Medulla oblongata (tissue), 1 donor: Measurements from ENCODE around the gene RANBP9.

ENCODE experiments used
- DNase-seq: peaks from one replicate; pipeline ENCODE4 v3.0.0-alpha.2; 2015; ENCODE audit errors: extremely low spot score

The RANBP9 gene

DNA sequence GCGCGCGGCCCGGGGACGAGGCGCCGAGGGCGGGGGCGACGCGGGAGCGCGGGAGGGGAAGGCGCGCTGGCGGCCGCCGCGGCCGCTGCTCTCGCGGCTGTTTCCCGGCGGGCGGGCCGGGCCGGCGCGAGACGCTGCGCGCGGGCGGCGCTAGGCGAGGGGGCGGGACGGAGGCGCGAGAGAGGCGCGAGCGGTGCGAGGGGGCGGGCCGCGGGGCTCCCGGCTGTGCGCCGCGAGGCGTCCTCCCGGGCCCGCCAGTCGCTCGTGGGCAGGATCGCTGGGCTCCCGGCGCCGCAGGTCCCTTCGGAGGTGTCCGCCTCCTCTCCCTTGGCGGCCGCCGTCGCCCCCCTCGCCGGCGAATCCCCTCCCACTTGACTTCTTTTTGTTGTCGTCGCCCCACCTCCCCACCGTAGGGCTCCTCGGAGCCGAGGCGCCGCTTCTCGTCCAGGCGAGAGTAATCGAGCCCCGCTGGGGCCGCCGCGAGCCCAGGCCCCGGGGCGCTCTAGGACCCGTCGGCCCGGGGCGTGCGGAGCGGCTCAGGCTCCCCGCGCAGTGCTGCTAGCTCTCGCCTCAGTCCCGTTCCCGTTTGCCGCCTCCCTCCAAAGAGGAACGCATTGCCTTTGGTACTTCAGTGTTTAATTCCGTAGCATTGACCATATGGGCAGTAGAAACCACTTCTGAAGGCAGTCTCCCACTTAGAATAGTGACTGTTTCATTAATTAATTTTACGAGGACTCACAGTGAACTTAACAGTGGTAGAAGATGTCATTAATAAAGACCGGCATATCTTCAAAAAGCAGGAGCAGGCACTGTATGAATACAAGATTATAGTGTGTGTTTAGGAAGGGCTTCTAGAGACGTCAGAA is at the start of gene RANBP9:
Gene RANBP9 (minus strand): TSS at position 103 of the 866 bp plus-strand sequence. CDS start 330 bp downstream, outside the sequence.
- peak; percentile 84 for DNase-seq

- peak; percentile 6 for DNase-seq
These were observed 49.0 kb upstream of the RANBP9 start for GRCh38 chr6:13760307-13761304.

DNA sequence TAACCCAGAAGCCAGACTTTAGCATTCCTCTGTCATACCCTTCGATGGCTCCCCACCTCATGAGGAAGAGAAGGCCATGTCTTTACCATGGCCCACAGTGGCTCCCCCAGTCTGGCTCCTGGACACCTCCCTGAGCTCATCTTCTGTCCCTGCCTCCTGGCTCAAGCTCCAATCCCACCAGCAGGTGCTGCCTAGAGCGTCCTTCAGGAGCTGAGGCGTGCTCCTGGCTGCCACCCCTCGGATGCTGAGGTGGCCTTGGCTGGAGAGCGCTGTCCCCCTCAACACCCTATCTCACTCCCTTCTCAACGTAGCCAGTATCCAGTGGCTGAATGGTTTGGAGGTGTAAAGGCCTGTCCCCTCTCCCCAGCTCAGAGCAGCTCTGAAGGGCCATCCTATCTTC is 47.4 kb upstream of the RANBP9 start:
- DNase-seq, result no peak

GRCh38 chr6:13754644-13755043 is 43.0 kb upstream of the RANBP9 start:
- DNase-seq, result no peak

DNA sequence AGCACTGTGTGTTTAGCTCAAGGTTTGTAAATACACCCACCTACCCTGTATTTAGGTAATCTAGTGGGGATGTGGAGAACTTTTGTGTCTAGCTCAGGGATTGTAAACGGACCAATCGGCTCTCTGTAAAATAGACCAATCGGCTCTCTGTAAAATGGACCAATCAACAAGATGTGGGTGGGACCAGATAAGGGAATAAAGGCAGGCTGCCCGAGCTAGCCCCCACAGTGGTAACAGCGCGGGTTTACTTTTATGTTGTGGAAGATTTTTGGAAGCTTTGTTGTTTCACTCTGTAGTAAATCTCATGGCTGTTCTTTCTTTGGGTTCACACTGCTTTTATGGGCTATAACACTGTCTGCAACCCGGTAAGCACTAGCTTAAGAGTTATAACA is 32.1 kb upstream of the RANBP9 start:
- no peak for DNase-seq

DNA sequence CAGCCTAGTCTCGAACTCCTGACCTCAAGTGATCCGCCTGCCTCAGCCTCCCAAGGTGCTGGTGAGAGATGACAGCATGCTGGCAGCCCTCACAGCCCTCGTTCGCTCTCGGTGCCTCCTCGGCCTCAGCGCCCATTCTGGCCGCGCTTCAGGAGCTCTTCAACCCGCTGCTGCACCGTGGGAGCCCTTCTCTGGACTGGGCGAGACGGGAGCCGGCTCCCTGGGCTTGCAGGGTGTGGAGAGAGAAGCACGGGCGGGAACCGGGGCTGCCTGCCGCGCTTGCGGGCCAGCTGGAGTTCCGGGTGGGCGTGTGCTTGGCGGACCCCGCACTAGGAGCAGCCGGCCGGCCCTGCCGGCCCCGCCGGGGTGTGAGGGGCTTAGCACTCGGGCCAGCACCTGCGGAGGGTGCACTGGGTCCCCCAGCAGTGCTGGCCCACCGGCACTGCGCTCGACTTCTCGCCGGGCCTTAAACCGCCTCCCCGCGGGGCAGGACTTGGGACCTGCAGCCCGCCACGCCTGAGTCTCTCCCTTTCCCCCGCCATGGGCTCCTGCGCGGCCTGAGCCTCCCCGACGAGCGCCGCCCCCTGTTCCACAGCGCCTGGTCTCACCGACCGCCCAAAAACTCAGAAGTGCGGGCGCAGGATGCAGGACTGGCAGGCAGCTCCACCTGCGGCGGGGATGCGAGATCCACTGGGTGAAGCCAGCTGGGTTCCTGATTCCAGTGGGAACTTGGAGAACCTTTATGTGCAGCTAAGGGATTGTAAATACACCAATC is 31.5 kb upstream of the RANBP9 start:
- DNase-seq, result no peak

GRCh38 chr6:13741365-13741764 is 29.7 kb upstream of the RANBP9 start:
- DNase-seq, result no peak

DNA sequence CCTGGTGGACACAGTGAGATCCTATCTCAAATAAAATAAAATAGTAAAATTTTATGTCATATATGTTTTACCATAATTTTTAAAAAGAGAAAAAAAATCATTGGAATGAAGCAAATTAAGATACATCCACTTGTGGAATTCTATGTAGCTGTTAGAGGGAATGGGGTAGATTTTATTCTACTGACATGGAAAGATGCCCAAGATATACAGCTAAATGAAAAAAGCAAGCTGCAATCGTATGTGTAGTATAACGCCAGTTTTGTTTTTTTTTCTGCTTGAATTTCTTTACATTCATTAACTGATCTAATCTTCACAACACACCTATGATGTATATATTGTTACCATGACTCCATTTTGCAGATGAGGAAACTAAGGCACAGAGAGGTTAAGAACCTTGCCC is 23.4 kb upstream of the RANBP9 start:
- DNase-seq, result no peak

DNA sequence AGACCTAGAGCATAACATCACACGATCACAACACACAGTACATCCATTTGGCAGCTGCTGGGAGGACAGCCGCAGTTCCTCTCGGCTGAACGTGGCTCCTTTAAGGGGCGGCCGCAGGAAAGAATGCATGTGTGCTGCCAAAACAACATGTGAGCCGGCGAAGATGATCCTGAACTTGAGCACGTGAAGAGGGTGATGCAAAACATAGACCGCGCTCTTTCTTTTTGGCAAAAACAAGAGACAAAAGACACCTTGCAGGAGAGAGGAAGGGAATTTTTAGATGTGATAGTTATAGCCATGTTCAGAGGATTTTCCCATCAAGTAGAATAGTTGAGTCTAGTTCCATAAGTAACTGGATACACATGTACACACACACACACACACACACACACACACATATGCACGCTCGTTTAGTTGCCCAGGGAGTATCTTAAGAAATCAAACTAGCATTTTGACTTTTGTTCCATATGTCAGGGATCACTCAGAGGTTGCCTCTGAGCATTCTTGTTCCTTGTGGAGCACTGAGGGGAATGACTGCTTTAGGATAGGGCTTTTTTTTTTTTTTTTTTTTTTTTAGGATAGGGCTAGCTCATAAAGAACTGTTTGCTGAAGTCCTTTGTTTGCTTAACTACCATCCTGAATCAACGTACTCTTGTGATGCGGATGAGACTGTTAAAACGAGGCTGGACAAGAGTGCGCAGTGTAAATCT is 21.7 kb upstream of the RANBP9 start:
- DNase-seq, result no peak

DNA sequence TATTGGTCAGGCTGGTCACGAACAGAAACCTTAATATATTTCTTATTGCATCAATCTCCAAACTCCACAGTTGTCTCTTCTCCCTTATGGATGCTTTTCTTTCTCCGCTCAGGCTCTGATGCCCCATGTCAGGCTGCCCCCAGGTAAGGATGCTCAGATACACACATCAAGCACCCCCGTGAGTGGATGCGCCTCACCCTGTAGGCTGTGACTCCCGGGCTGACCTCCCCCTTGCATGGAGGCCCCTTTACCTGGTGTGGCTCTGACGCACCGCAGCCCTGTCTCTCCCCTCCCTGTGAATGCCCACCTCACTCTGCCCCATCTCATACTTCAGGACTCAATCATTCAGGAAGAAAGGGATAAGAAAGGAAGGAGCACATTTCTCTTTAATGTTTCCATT is 19.1 kb upstream of the RANBP9 start:
- no peak for DNase-seq

DNA sequence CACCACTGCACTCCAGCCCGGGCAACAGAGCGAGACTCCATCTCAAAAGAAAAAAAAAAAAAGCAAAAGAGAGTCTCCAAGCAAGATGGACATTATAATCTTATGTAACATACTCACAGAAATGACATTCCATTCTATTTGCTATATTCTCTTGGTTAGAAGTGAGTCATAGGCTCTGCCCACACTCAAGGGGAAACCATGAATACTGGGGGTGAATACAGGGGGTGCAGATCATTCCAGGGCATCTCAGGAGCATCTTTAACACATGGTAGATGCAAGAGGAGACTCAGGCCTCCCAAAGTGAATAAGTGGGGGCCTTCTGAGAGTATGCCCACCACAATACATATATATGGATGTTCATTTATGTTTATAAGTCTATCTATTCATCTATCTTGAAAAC is 18.3 kb upstream of the RANBP9 start:
- no peak for DNase-seq

- DNase-seq, result no peak
These were observed 13.9 kb upstream of the RANBP9 start for GRCh38 chr6:13725570-13725969.

DNA sequence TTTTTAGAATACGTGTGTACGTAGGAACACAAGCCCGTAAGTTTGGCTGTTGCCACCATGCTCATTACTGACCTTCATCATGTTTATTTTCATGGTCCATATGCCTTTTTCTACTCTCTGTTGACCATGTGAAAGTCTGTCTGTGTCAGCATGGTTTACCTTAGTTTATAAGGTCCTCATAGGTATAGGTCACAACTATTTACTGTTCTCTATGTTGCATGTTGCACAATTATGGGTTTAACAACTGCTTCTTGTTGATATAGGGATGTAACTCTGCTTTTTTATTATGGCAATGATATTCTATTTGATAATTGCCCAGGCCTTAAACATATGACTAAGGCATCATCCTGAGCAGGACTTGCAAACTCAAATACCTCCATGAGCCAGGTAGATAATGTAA is 13.4 kb upstream of the RANBP9 start:
- DNase-seq, result no peak

- DNase-seq, result no peak
These were observed 12.5 kb upstream of the RANBP9 start for GRCh38 chr6:13724182-13724581.

- DNase-seq, result no peak
These were observed 11.2 kb upstream of the RANBP9 start for GRCh38 chr6:13722880-13723279.

DNA sequence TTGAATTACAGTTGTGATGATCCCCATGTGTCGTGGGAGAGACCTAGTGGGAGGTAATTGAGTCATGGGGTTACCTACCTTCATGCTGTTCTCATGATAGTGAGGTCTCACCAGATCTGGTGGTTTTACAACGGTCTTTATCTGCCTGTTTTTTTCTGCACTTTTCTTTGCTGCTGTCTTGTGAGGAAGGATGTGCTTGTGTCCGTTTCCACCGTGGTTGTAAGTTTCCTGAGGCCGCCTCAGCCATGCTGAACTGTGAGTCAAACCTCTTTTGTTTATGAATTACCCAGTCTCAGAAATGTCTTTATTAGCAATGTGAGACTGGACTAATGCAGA is 6.5 kb upstream of the RANBP9 start:
- DNase-seq, result no peak

GRCh38 chr6:13716955-13717295 is 5.3 kb upstream of the RANBP9 start:
- no peak for DNase-seq

DNA sequence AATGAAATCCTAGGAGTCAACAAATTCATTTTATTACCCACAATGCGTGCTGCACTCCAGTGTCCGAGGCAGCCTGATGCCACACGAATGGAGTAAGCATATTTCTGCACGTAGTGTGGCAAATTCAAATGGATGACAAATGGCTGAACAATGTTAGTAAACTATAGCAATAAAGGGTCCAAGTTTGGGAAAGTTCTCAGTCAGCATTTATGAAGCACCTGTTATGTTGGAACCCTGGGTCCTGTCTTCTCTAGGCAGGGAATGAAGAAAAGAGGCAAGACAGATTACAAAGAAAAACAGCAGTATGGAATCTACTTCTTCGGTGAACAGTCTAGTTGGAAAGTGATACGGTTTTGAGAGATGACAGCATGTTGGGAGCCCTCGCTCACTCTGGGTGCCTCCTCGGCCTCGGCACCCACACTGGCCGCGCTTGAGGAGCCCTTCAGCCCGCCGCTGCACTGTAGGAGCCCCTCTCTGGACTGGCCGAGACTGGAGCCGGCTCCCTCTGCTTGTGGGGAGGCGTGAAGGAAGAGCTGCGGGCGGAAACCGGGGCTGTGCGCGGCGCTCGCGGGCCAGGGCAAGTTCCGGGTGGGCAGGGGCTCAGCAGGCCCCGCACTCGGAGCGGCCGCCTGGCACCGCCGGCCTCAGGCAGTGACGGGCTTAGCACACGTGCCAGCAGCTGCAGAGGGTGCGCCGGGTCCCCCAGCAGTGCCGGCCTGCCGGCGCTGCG is 4.8 kb upstream of the RANBP9 start:
- DNase-seq, result no peak

DNA sequence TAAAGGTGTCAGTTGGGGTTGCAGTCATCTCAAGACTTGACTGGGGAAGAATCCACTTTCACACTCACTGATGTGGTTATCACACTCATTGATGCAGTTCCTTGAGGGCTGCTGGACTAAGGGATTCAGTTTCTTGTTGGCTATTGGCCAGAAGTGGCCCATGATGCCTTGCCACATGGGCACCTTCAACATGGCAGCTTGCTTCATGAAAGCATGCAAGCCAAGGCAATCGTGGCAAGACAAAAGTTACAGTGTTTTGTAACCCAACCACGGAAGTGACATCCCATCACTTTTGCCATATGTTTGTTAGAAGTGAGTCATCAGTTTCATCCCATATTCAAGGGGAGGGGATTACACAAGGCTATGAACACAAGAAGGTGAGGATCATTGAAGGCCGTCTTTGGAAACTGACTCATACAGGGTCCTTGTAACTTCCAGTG is 3.8 kb upstream of the RANBP9 start:
- no peak for DNase-seq

- peak; percentile 66 for DNase-seq
These were observed 914 bp upstream of the RANBP9 start for GRCh38 chr6:13712599-13712898.

- no peak for DNase-seq
These were observed 307 bp downstream of the RANBP9 start for GRCh38 chr6:13711324-13711732.
